ENCODE measurements around the gene GALNS. TPM values are rescaled to one million over a fixed set of nuclear protein-coding genes. Genes with fewer than 3 reads are reported as not detected.

The GALNS gene
- total and polyA plus RNA-seq, 2 of the 13 experiments (the other 11 are each of a cell fraction or from before 2014, with no cell fraction given): 9.2 to 9.8 TPM

- TF ChIP-seq RXRA (CRISPR knock-in tag; IDR thresholded peaks at IDR 0.05): peak; percentile 54; the same call in 1 of the 2 replicates
- peak; percentile 44; the same call in 1 of the 2 replicates for TF ChIP-seq REXO4 (CRISPR knock-in tag; IDR thresholded peaks at IDR 0.05; ENCODE audit: borderline replicate concordance)
- TF ChIP-seq IRF1 (CRISPR knock-in tag; IDR thresholded peaks at IDR 0.05; ENCODE audit: low read depth): no peak
- peak; percentile 31; the same call in 1 of the 2 replicates for TF ChIP-seq MNT (IDR thresholded peaks at IDR 0.05)
- TF ChIP-seq ATF7-NPFF (CRISPR knock-in tag; IDR thresholded peaks at IDR 0.05; ENCODE audit: low read depth): peak; percentile 91; the same call in 1 of the 2 replicates
- TF ChIP-seq UBTF (CRISPR knock-in tag; IDR thresholded peaks at IDR 0.05): no peak
- TF ChIP-seq DNMT3B (CRISPR knock-in tag; conservative IDR thresholded peaks at IDR 0.05): no peak; the same call in 1 of the 2 replicates
- TF ChIP-seq TFDP2 (CRISPR knock-in tag; IDR thresholded peaks at IDR 0.05): peak; percentile 72
- no peak; the same call in 1 of the 2 replicates for TF ChIP-seq PHF8 (CRISPR knock-in tag; IDR thresholded peaks at IDR 0.05)
- peak; percentile 97; the same call in 1 of the 2 replicates for TF ChIP-seq EEA1 (CRISPR knock-in tag; IDR thresholded peaks at IDR 0.05; ENCODE audit: borderline replicate concordance)
- peak; percentile 54 for TF ChIP-seq SRSF1 (optimal IDR thresholded peaks at IDR 0.05; ENCODE audit: low read depth, low read length)
- TF ChIP-seq ZNF318 (CRISPR knock-in tag; IDR thresholded peaks at IDR 0.05): peak; percentile 56; the same call in 1 of the 2 replicates
Measured at GRCh38 chr16:88810912-88811768, 45.6 kb downstream of the GALNS start (continued).
